HG03135 (cell line): Measurements from ENCODE around the gene DNAJC5G.

ENCODE experiments used
- ATAC-seq: cut with Tn5 transposase; IDR thresholded peaks from one replicate; pipeline ENCODE4 v1.9.1; 2021; ENCODE audit warnings: mild to moderate bottlenecking, moderate library complexity; ENCODE audit not compliant: unreplicated experiment

The DNAJC5G gene

GRCh38 chr2:27275211-27276150 lies at the start of gene DNAJC5G:
DNAJC5G (plus strand) TSS chr2:27275433; CDS start chr2:27276729, 1,296 bp downstream.
- ATAC-seq, result no peak

- ATAC-seq, result no peak
These were observed 49.7 kb upstream of the DNAJC5G start for GRCh38 chr2:27225526-27225925.

- ATAC-seq, result no peak
These were observed 47.7 kb upstream of the DNAJC5G start for GRCh38 chr2:27227501-27227900.

- ATAC-seq, result no peak
These were observed 43.3 kb upstream of the DNAJC5G start for GRCh38 chr2:27231921-27232320.

- no peak for ATAC-seq
These were observed 41.9 kb upstream of the DNAJC5G start for GRCh38 chr2:27233341-27233740.

GRCh38 chr2:27236136-27236535 lies 39.1 kb upstream of the DNAJC5G start:
- ATAC-seq, result no peak

GRCh38 chr2:27236626-27237025 lies 38.6 kb upstream of the DNAJC5G start:
- no peak for ATAC-seq

GRCh38 chr2:27237341-27237945 lies 37.8 kb upstream of the DNAJC5G start:
- no peak for ATAC-seq

GRCh38 chr2:27238976-27239375 lies 36.3 kb upstream of the DNAJC5G start:
- ATAC-seq, result no peak

- no peak for ATAC-seq
These were observed 34.8 kb upstream of the DNAJC5G start for GRCh38 chr2:27240406-27240805.

- ATAC-seq, result no peak
These were observed 33.2 kb upstream of the DNAJC5G start for GRCh38 chr2:27241761-27242613.

- no peak for ATAC-seq
These were observed 32.6 kb upstream of the DNAJC5G start for GRCh38 chr2:27242614-27242951.

- ATAC-seq, result no peak
These were observed 31.7 kb upstream of the DNAJC5G start for GRCh38 chr2:27243391-27244130.

- ATAC-seq, result no peak
These were observed 30.1 kb upstream of the DNAJC5G start for GRCh38 chr2:27245116-27245515.

GRCh38 chr2:27245626-27246025 lies 29.6 kb upstream of the DNAJC5G start:
- no peak for ATAC-seq

GRCh38 chr2:27247893-27248292 lies 27.3 kb upstream of the DNAJC5G start:
- ATAC-seq, result no peak

- ATAC-seq, result no peak
These were observed 25.9 kb upstream of the DNAJC5G start for GRCh38 chr2:27249159-27249890.

GRCh38 chr2:27249891-27250651 lies 25.2 kb upstream of the DNAJC5G start:
- ATAC-seq, result no peak

GRCh38 chr2:27250652-27251379 lies 24.4 kb upstream of the DNAJC5G start:
- ATAC-seq, result no peak
